HL-60 (cell line): ENCODE measurements around the gene TMEM61.

ENCODE experiments used
- DNase-seq, 2 experiments: peaks; one replicate each; pipeline ENCODE4 v3.0.0-alpha.2; 2010 to 2020; ENCODE audit warnings: low read depth in 1 of 2, low spot score in 1 of 2
- H3K27ac ChIP-seq: fragments of 250-450 bp; sonication (Bioruptor Pico); replicated peaks from 2 replicates; pipeline ENCODE4 v1.5.1; 2020; ENCODE audit warnings: mild to moderate bottlenecking, moderate library complexity
- H3K27me3 ChIP-seq: fragments of 250-450 bp; sonication (Bioruptor Pico); 2 replicates; pipeline ENCODE4 v1.5.1; 2021; ENCODE audit warnings: mild to moderate bottlenecking, moderate library complexity; ENCODE audit not compliant: insufficient read depth, poor library complexity, severe bottlenecking
- H3K4me3 ChIP-seq: replicated peaks from 2 replicates; pipeline ENCODE4 v1.5.1; 2011; ENCODE audit warnings: mild to moderate bottlenecking, control low read depth, low read length; ENCODE audit not compliant: insufficient read depth
- GABPA ChIP-seq: IDR thresholded peaks from 2 replicates; pipeline ENCODE4 v1.6.1; 2012; ENCODE audit warnings: low read depth
- POLR2AphosphoS5 ChIP-seq: IDR thresholded peaks from 2 replicates; pipeline ENCODE4 v1.6.1; 2012; ENCODE audit warnings: low read depth
- SPI1 ChIP-seq: IDR thresholded peaks from 2 replicates; pipeline ENCODE4 v1.6.1; 2012; ENCODE audit warnings: low read depth, mild to moderate bottlenecking, borderline replicate concordance
- TF ChIP-seq, protein P1 (sequence below): IDR thresholded peaks from one replicate; pipeline ENCODE4 v1.5.1; 2011; ENCODE audit warnings: low read length, control low read depth, inconsistent platforms; ENCODE audit not compliant: insufficient read depth
- TF ChIP-seq, protein P2 (sequence below): IDR thresholded peaks from 2 replicates; pipeline ENCODE4 v1.6.1; 2012; ENCODE audit warnings: low read depth; ENCODE audit not compliant: insufficient replicate concordance

Gene TMEM61

DNA sequence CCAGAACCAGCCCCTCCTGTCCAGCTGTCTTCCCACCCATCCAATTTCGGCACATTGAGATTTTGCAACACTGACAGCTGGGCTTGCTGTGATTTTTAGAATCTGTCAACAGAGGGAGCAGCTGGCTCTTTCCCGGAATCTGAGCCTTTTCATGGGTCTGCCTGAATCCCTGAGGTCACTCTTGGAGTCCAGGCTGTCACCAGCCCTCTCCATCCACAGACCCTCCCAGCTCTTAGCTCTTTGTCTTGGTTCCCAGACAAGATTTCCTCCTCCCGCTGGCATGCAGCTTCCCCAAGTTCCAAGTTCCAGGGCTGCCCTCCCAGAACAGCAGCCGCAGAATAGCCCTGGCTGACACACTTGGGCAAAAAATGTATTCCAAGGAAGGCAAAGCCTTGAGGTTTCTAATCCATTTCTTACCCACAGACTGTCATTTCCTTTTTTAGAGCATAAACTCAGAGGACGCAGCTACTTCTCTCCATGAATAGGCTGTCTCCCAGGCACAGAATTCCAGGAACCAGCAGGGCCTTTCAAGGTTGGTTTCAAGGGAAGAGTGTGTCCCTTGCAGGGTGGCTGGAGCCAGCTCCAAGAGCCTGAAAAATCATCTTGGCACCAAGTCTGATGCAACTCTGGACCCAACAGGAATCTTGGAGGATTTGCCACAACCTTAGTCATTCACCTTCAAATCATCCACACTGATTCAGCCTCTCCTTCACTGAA lies 7.1 kb upstream of the TMEM61 start:
- Histone ChIP-seq H3K27me3 (peaks cover 3% of the 10 kb centered on the region), H3K27ac (no peak overlapping the region), H3K4me3 (no peak overlapping the region)
- no peak for DNase-seq
- TF ChIP-seq SPI1 (no peak), GABPA (no peak), POLR2AphosphoS5 (no peak)
- TF ChIP-seq, protein P1, sequence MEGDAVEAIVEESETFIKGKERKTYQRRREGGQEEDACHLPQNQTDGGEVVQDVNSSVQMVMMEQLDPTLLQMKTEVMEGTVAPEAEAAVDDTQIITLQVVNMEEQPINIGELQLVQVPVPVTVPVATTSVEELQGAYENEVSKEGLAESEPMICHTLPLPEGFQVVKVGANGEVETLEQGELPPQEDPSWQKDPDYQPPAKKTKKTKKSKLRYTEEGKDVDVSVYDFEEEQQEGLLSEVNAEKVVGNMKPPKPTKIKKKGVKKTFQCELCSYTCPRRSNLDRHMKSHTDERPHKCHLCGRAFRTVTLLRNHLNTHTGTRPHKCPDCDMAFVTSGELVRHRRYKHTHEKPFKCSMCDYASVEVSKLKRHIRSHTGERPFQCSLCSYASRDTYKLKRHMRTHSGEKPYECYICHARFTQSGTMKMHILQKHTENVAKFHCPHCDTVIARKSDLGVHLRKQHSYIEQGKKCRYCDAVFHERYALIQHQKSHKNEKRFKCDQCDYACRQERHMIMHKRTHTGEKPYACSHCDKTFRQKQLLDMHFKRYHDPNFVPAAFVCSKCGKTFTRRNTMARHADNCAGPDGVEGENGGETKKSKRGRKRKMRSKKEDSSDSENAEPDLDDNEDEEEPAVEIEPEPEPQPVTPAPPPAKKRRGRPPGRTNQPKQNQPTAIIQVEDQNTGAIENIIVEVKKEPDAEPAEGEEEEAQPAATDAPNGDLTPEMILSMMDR: no peak
- TF ChIP-seq, protein P2, sequence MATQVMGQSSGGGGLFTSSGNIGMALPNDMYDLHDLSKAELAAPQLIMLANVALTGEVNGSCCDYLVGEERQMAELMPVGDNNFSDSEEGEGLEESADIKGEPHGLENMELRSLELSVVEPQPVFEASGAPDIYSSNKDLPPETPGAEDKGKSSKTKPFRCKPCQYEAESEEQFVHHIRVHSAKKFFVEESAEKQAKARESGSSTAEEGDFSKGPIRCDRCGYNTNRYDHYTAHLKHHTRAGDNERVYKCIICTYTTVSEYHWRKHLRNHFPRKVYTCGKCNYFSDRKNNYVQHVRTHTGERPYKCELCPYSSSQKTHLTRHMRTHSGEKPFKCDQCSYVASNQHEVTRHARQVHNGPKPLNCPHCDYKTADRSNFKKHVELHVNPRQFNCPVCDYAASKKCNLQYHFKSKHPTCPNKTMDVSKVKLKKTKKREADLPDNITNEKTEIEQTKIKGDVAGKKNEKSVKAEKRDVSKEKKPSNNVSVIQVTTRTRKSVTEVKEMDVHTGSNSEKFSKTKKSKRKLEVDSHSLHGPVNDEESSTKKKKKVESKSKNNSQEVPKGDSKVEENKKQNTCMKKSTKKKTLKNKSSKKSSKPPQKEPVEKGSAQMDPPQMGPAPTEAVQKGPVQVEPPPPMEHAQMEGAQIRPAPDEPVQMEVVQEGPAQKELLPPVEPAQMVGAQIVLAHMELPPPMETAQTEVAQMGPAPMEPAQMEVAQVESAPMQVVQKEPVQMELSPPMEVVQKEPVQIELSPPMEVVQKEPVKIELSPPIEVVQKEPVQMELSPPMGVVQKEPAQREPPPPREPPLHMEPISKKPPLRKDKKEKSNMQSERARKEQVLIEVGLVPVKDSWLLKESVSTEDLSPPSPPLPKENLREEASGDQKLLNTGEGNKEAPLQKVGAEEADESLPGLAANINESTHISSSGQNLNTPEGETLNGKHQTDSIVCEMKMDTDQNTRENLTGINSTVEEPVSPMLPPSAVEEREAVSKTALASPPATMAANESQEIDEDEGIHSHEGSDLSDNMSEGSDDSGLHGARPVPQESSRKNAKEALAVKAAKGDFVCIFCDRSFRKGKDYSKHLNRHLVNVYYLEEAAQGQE: no peak

DNA sequence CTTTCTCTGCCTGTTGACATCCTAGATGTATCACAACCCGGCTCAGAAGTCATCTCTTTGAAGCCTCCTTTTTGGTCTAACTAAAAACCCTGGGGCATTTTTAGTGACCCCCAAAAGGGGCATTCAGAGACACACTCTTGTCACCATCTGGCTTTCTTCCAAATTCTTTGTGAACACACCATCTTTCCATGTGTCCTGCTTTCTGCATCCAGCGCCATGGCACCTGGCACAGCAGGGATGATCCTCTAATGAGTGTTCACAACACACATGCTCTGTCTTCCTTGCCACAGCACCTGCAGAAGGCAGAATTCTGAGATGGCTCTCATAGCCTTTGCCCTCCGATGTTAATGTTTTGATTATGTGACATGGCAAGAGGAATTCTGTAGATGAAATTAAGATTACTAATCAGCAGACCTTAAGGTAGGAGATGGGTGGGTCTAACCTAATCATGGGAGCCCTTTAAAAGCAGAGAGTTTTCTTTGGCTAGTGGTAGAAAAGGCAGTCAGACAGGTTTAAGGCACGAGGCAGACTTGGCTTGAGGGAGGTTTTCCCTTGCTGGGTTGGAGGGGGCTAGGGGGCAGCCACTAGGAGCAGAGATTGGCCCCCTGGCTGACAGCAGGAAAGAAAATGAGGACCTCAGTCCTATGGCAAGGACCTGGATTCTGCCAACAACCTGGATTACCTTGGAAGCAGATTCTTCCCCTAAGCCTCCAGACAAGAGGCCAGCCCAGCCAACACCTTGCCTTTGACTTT lies 4.9 kb upstream of the TMEM61 start:
- DNase-seq: no peak
- TF ChIP-seq POLR2AphosphoS5: no peak
- TF ChIP-seq, protein P2: no peak
- no peak overlapping the region for H3K4me3 ChIP-seq
- no peak overlapping the region for H3K27ac ChIP-seq
- H3K27me3 ChIP-seq: peaks cover 14% of the 10 kb centered on the region

DNA sequence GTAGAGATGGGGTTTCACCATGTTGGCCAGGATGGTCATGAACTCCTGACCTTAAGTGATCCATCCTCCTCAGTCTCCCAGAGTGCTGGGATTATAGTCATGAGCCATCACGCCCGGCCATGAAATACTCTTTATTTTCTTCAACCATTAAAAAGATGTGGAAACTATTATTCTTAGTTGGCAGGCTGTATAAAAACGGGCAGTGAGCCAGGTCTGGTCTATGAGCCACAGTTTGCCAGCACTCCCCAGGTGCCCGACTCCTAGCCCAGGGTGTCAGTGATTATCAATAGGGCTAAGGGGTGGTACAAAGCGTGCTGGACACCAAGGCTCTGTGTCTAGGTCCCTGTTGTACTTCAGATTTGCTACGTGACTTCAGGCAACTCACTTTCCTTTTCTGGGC lies 3.7 kb upstream of the TMEM61 start:
- DNase-seq: no peak
- no peak overlapping the region for H3K4me3 ChIP-seq
- TF ChIP-seq SPI1: no peak
- no peak for TF ChIP-seq POLR2AphosphoS5
- TF ChIP-seq, protein P2: no peak
- TF ChIP-seq, protein P1: no peak
- no peak for TF ChIP-seq GABPA
- no peak overlapping the region for H3K27ac ChIP-seq
- H3K27me3 ChIP-seq: peaks cover 20% of the 10 kb centered on the region
